ENCODE results near the gene GPRIN3. TPM values are rescaled to one million over a fixed set of nuclear protein-coding genes. Genes with fewer than 3 reads are reported as not detected.
"Not testable (repeated sequence)": the region's sequence is repeated elsewhere in the genome, so short reads cannot be mapped to it uniquely, and the experiment has no call there.

Gene GPRIN3
- total RNA-seq, 1 experiment from 2014 or later: 0.48 TPM

DNA sequence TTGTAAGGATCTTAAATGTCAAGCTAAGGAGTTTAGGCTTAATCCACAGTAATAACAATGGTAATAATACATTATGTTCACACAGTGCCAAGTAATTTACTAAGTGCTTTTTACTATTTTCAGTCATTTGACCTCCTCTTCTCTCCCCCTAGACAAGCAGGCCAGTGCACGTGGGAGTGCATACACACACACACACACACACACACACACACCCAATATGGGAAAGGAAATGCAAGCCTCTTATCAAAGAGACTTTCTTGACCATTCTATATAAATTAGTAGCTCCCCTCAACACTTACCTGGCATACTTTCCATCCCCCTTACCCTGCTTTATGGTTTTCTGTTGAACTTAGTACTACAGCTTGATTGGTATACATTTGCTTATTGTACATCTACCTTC, 3.8 kb upstream of the GPRIN3 start:
- Histone ChIP-seq H3K14ac (ENCODE audit: insufficient read depth, low read length) (no peak overlapping the region), H3K9ac (ENCODE audit: extremely low read depth, insufficient read length, low read length) (no peak overlapping the region), H2BK20ac (ENCODE audit: low read depth, low read length, poor library complexity, severe bottlenecking) (no peak overlapping the region), H3K4ac (ENCODE audit: low read depth, low read length) (no peak overlapping the region), H2BK120ac (ENCODE audit: low read depth, low read length, poor library complexity, severe bottlenecking) (no peak overlapping the region), H3K4me1 (ENCODE audit: insufficient read depth, low read length) (peaks cover 5% of the 10 kb centered on the region), H3K23me2 (ENCODE audit: insufficient read length, low read depth, low read length, poor library complexity, severe bottlenecking) (peaks cover 4% of the 10 kb centered on the region), H4K8ac (replicated peaks; ENCODE audit: insufficient read length, low read depth, low read length) (no peak overlapping the region), H4K5ac (ENCODE audit: insufficient read length, low read depth, low read length) (no peak overlapping the region), H2AK5ac (ENCODE audit: insufficient read length, low read length) (no peak overlapping the region), H3K27ac (ENCODE audit: insufficient read length, low read depth, low read length) (no peak overlapping the region), H3K18ac (ENCODE audit: insufficient read length, low read depth, low read length) (no peak overlapping the region), H3K23ac (ENCODE audit: insufficient read length, low read depth, low read length) (no peak overlapping the region), H4K91ac (ENCODE audit: insufficient read length, low read depth, low read length) (no peak overlapping the region), H3K9me3 (ENCODE audit: control insufficient read depth, low read depth, low read length) (no peaks in the 10 kb centered on the region), H2BK12ac (ENCODE audit: insufficient read length, low read depth, low read length) (no peak overlapping the region), H2AFZ (ENCODE audit: low read length) (no peak overlapping the region), H3K79me1 (ENCODE audit: insufficient read depth, low read depth, low read length, poor library complexity, severe bottlenecking) (no peaks in the 10 kb centered on the region), H3K79me2 (ENCODE audit: insufficient read depth, low read length) (no peaks in the 10 kb centered on the region), H3K27me3 (ENCODE audit: insufficient read depth, low read length) (no peaks in the 10 kb centered on the region; the same call in 1 of the 2 replicates), H3K4me2 (ENCODE audit: insufficient read depth, insufficient read length, low read length) (no peak overlapping the region), H2BK15ac (ENCODE audit: low read depth, low read length) (no peak overlapping the region), H3K56ac (ENCODE audit: insufficient read length, low read depth, low read length) (no peak overlapping the region), H4K20me1 (ENCODE audit: control insufficient read depth, insufficient read depth, insufficient read length) (no peaks in the 10 kb centered on the region), H3T11ph (ENCODE audit: low read length) (no peak overlapping the region), H2BK5ac (ENCODE audit: insufficient read length, low read length) (no peak overlapping the region)
- no CpG with 5 or more reads among the region's 1 CpG for WGBS (ENCODE audit: extremely low coverage, insufficient read length, low lambda C conversion rate)
- H3K36me3 Mint-ChIP-seq (ENCODE audit: insufficient read depth in 1 of 3, low read depth in 3 of 3): no peaks in the 10 kb centered on the region; a peak in 1 of 7 replicates
- DNase-seq: no peak
- H3K4me3 Mint-ChIP-seq: no peak overlapping the region
- H3K4me1 Mint-ChIP-seq: peaks cover 7 to 14% of the 10 kb centered on the region in 2 experiments
- H3K9me3 Mint-ChIP-seq: no peaks in the 10 kb centered on the region; a peak in 1 of 5 replicates
- TF ChIP-seq, protein P1, sequence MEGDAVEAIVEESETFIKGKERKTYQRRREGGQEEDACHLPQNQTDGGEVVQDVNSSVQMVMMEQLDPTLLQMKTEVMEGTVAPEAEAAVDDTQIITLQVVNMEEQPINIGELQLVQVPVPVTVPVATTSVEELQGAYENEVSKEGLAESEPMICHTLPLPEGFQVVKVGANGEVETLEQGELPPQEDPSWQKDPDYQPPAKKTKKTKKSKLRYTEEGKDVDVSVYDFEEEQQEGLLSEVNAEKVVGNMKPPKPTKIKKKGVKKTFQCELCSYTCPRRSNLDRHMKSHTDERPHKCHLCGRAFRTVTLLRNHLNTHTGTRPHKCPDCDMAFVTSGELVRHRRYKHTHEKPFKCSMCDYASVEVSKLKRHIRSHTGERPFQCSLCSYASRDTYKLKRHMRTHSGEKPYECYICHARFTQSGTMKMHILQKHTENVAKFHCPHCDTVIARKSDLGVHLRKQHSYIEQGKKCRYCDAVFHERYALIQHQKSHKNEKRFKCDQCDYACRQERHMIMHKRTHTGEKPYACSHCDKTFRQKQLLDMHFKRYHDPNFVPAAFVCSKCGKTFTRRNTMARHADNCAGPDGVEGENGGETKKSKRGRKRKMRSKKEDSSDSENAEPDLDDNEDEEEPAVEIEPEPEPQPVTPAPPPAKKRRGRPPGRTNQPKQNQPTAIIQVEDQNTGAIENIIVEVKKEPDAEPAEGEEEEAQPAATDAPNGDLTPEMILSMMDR (conservative IDR thresholded peaks at IDR 0.05): no peak
- H3K27ac Mint-ChIP-seq: no peak overlapping the region
- peaks cover 26% of the 10 kb centered on the region for H3K27me3 Mint-ChIP-seq (ENCODE audit: low read depth)

DNA sequence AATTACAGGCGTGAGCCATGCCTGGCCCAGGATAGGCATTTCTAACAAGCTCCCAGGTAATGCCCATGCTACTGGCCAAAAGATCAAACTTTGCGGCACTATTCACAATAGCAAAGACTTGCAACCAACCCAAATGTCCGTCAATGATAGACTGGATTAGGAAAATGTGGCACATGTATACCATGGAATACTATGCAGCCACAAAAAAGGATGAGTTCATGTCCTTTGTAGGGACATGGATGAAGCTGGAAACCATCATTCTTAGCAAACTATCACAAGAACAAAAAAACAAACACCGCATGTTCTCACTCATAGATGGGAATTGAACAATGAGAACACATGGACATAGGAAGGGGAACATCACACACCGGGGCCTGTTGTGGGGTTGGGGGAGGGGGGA, 1.6 kb upstream of the GPRIN3 start:
- not testable (repeated sequence) for H2BK120ac ChIP-seq (ENCODE audit: low read depth, low read length, poor library complexity, severe bottlenecking)

More for the DNA sequence above, 1.6 kb upstream of the GPRIN3 start:
- not testable (repeated sequence) for H3K56ac ChIP-seq (ENCODE audit: insufficient read length, low read depth, low read length); H3K27me3 ChIP-seq (ENCODE audit: insufficient read depth, low read length); H4K8ac ChIP-seq (replicated peaks; ENCODE audit: insufficient read length, low read depth, low read length); H2BK5ac ChIP-seq (ENCODE audit: insufficient read length, low read length); H3K79me1 ChIP-seq (ENCODE audit: insufficient read depth, low read depth, low read length, poor library complexity, severe bottlenecking); H3K27ac Mint-ChIP-seq; H3K36me3 Mint-ChIP-seq (ENCODE audit: insufficient read depth in 1 of 3, low read depth in 3 of 3); H3K9me3 ChIP-seq (ENCODE audit: control insufficient read depth, low read depth, low read length); H2AFZ ChIP-seq (ENCODE audit: low read length); H4K20me1 ChIP-seq (ENCODE audit: control insufficient read depth, insufficient read depth, insufficient read length); H2AK5ac ChIP-seq (ENCODE audit: insufficient read length, low read length); H3K14ac ChIP-seq (ENCODE audit: insufficient read depth, low read length); H3K4me2 ChIP-seq (ENCODE audit: insufficient read depth, insufficient read length, low read length); H3K79me2 ChIP-seq (ENCODE audit: insufficient read depth, low read length); DNase-seq; H3K9me3 Mint-ChIP-seq; H4K91ac ChIP-seq (ENCODE audit: insufficient read length, low read depth, low read length); H4K5ac ChIP-seq (ENCODE audit: insufficient read length, low read depth, low read length); H3K23ac ChIP-seq (ENCODE audit: insufficient read length, low read depth, low read length); H3K9ac ChIP-seq (ENCODE audit: extremely low read depth, insufficient read length, low read length); H2BK20ac ChIP-seq (ENCODE audit: low read depth, low read length, poor library complexity, severe bottlenecking); H2BK15ac ChIP-seq (ENCODE audit: low read depth, low read length); H3K18ac ChIP-seq (ENCODE audit: insufficient read length, low read depth, low read length); H3K4ac ChIP-seq (ENCODE audit: low read depth, low read length); H2BK12ac ChIP-seq (ENCODE audit: insufficient read length, low read depth, low read length); H3K4me1 ChIP-seq (ENCODE audit: insufficient read depth, low read length); H3K27ac ChIP-seq (ENCODE audit: insufficient read length, low read depth, low read length); H3K23me2 ChIP-seq (ENCODE audit: insufficient read length, low read depth, low read length, poor library complexity, severe bottlenecking); H3T11ph ChIP-seq (ENCODE audit: low read length)
- Mint-ChIP-seq H3K27me3 (ENCODE audit: low read depth) (peaks cover 41% of the 10 kb centered on the region), H3K4me3 (0 out of 5 replicates have a peak overlapping the region, but pooled peaks of 1 of the 2 experiments have one; percentile 45), H3K4me1 (peaks cover 11 to 19% of the 10 kb centered on the region in 2 experiments)
- no CpG with 5 or more reads among the region's 5 CpGs for WGBS (ENCODE audit: extremely low coverage, insufficient read length, low lambda C conversion rate)

All from H9 (cell line).